GM18526 (cell line): ENCODE data around the gene PDE6D.

Source experiments
- POLR2A ChIP-seq: IDR thresholded peaks from 3 replicates; pipeline ENCODE4 v1.6.1; 2011; ENCODE audit not compliant: insufficient read length; ENCODE audit errors: extremely low read depth

Gene PDE6D

GRCh38 chr2:231743376-231744116, 37.5 kb downstream of the PDE6D start:
- TF ChIP-seq POLR2A = no peak

GRCh38 chr2:231737761-231738160, 43.3 kb downstream of the PDE6D start:
- TF ChIP-seq POLR2A = no peak

GRCh38 chr2:231732604-231733003, 48.5 kb downstream of the PDE6D start:
- no peak for TF ChIP-seq POLR2A

- TF ChIP-seq POLR2A = no peak
Measured at GRCh38 chr2:231727621-231728020, 53.5 kb downstream of the PDE6D start.

GRCh38 chr2:231726276-231726675, 54.8 kb downstream of the PDE6D start:
- TF ChIP-seq POLR2A = no peak

GRCh38 chr2:231725476-231725875, 55.6 kb downstream of the PDE6D start:
- TF ChIP-seq POLR2A = no peak

GRCh38 chr2:231722721-231723307, 58.3 kb downstream of the PDE6D start:
- no peak for TF ChIP-seq POLR2A

GRCh38 chr2:231720987-231721966, 59.8 kb downstream of the PDE6D start:
- no peak for TF ChIP-seq POLR2A

- TF ChIP-seq POLR2A = no peak
Measured at GRCh38 chr2:231720292-231720986, 60.6 kb downstream of the PDE6D start.

- no peak for TF ChIP-seq POLR2A
Measured at GRCh38 chr2:231718799-231719198, 62.3 kb downstream of the PDE6D start.

GRCh38 chr2:231717281-231718171, 63.6 kb downstream of the PDE6D start:
- no peak for TF ChIP-seq POLR2A

GRCh38 chr2:231716666-231717280, 64.3 kb downstream of the PDE6D start:
- no peak for TF ChIP-seq POLR2A

GRCh38 chr2:231715988-231716616, 65.0 kb downstream of the PDE6D start:
- TF ChIP-seq POLR2A = no peak
